ENCODE data around the gene LMO7. TPM values are rescaled to one million over a fixed set of nuclear protein-coding genes. Genes with fewer than 3 reads are reported as not detected.
A peak's percentile ranks its signal among the peaks of the same experiment; 100 is the strongest.
"Not testable (repeated sequence)": the region's sequence is repeated elsewhere in the genome, so short reads cannot be mapped to it uniquely, and the experiment has no call there.

LMO7 gene
- total RNA-seq, 1 experiment from 2014 or later: 105 TPM

DNA sequence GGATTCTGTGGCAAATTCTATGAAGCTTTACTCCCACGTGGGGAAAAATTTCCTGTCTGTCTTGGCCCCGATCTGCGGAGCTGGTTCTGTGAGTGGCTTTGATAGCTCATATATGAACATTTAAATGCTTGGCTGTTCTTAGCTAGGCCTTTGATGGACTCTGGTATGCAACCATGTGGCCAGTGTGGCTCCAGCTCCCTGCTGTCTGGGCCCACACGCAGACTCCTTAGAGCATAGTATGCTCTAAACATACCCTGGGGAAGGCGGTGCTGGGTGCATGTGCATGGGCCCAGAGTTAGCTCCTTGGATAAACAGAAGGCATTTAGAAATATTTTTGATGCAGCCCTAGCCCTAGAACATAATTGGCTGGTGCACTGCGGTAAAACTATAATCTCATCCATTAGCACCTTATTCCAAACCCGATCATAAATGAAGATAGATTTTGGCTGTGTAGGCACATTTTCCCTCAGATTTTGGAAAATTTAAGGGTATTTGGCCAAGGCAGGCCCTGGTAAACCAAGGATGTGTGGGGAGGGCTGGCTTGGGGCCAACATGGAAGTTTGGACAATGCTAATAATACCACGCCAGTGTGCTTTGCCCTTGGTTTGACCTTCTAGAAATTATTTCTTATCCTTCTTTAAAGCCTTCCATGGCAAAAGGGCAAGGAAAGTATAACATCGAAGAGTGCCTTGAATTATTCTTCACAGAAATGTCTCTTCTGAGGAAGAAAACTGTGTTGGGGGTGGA is 153.5 kb downstream of the LMO7 start:
- TF ChIP-seq, protein P1, sequence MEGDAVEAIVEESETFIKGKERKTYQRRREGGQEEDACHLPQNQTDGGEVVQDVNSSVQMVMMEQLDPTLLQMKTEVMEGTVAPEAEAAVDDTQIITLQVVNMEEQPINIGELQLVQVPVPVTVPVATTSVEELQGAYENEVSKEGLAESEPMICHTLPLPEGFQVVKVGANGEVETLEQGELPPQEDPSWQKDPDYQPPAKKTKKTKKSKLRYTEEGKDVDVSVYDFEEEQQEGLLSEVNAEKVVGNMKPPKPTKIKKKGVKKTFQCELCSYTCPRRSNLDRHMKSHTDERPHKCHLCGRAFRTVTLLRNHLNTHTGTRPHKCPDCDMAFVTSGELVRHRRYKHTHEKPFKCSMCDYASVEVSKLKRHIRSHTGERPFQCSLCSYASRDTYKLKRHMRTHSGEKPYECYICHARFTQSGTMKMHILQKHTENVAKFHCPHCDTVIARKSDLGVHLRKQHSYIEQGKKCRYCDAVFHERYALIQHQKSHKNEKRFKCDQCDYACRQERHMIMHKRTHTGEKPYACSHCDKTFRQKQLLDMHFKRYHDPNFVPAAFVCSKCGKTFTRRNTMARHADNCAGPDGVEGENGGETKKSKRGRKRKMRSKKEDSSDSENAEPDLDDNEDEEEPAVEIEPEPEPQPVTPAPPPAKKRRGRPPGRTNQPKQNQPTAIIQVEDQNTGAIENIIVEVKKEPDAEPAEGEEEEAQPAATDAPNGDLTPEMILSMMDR (IDR thresholded peaks at IDR 0.05; ENCODE audit: unreplicated experiment): no peak
- Mint-ChIP-seq H3K9me3 (ENCODE audit: low read depth, unreplicated experiment) (no peaks in the 10 kb centered on the region), H3K27me3 (ENCODE audit: unreplicated experiment) (no peaks in the 10 kb centered on the region), H3K4me3 (ENCODE audit: low read depth, unreplicated experiment) (no peak overlapping the region), H3K36me3 (ENCODE audit: insufficient read depth, unreplicated experiment) (peaks cover 12% of the 10 kb centered on the region), H3K27ac (ENCODE audit: unreplicated experiment) (no peak overlapping the region), H3K4me1 (ENCODE audit: low read depth, unreplicated experiment) (peaks cover 9% of the 10 kb centered on the region)
- intact Hi-C loops (cut with micrococcal nuclease; ENCODE audit: unreplicated experiment): loop anchor here (10.0 kb wide), 1 partner anchor 85 kb away; no protein-coding TSS in a partner anchor
- no peak for DNase-seq
- CTCF ChIA-PET: no interaction called here
- no TSS peak for BruUV-seq (replicated peaks)

DNA sequence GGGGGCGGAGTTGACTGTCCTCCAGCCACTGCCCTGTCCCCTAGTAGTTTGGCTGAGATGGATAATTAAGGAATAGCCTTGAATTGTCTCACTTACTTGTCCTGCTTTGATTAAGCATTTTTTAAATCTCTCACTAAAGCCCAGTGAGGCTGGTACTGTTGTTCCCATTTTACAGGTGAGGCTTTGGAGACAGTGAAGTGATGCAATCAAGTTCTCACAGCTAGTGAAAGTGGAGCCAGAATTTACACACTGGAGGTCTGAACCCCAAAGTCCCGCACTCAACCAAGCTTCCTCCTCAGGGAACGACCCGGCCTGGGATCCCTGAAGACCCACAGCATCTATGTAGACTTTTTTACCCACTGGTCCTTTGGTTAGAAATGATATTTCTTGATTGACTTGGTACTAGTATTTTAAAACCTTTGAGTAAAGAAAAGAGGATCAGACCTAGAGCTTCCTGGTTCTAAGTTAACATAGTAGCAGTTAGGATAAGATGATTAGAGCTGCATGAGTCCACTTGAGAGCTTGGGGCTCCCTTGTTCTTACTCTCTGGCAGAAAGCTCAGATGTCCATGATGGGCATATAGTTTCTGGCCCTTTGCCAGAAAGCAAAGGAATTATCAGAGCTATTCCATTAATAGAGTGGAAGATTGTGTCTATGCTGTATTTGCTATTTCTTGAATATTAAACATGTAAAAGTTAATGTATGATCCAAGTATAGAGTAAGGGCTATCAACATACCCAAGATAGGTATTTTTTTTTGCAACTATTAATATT is 154.3 kb downstream of the LMO7 start:
- Mint-ChIP-seq H3K36me3 (ENCODE audit: insufficient read depth, unreplicated experiment) (peaks cover 12% of the 10 kb centered on the region), H3K27ac (ENCODE audit: unreplicated experiment) (no peak overlapping the region), H3K4me3 (ENCODE audit: low read depth, unreplicated experiment) (no peak overlapping the region), H3K4me1 (ENCODE audit: low read depth, unreplicated experiment) (peaks cover 9% of the 10 kb centered on the region), H3K27me3 (ENCODE audit: unreplicated experiment) (no peaks in the 10 kb centered on the region), H3K9me3 (ENCODE audit: low read depth, unreplicated experiment) (no peaks in the 10 kb centered on the region)
- intact Hi-C loops (cut with micrococcal nuclease; ENCODE audit: unreplicated experiment): loop anchor here (10.0 kb wide), 1 partner anchor 86 kb away; no protein-coding TSS in a partner anchor
- no TSS peak for BruUV-seq (replicated peaks)
- TF ChIP-seq, protein P1 (IDR thresholded peaks at IDR 0.05; ENCODE audit: unreplicated experiment): no peak
- CTCF ChIA-PET: no interaction called here
- DNase-seq: no peak

DNA sequence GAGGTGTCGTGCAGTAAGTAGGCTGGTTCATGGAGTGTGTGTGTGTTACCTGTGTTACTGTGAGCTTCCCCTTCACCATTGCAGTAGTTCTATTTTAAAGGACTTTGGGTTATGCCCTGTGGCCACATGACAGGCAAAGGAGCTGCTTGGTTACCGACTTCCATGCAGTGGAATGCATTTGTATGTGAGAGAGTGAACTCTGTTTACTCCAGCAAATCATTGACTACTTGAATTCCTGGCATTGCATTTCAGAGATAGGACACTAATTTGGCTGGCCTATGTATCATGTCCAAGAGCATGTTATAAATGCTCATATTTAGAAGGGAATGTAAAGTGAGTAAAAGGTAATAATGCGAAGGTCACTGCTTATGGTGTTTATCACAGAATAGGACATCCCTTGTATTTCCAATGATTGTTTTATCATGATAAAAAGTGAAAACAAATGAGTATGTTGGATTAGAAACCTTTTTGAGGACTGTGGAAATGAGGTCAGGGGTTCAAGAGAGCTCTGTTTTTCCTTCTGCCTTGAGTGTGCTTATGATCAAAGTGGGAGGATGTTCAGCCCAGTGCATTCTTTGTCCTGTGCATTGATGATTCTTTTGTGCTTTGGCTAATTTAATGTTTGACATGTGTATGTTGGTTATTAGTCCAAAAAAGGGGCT is 156.5 kb downstream of the LMO7 start:
- BruUV-seq (replicated peaks): no TSS peak
- Mint-ChIP-seq H3K36me3 (ENCODE audit: insufficient read depth, unreplicated experiment) (peaks cover 10% of the 10 kb centered on the region), H3K9me3 (ENCODE audit: low read depth, unreplicated experiment) (no peaks in the 10 kb centered on the region), H3K4me1 (ENCODE audit: low read depth, unreplicated experiment) (peaks cover 9% of the 10 kb centered on the region), H3K27me3 (ENCODE audit: unreplicated experiment) (no peaks in the 10 kb centered on the region), H3K4me3 (ENCODE audit: low read depth, unreplicated experiment) (no peak overlapping the region), H3K27ac (ENCODE audit: unreplicated experiment) (no peak overlapping the region)
- peak; percentile 9 for DNase-seq
- TF ChIP-seq, protein P1 (IDR thresholded peaks at IDR 0.05; ENCODE audit: unreplicated experiment): no peak
- CTCF ChIA-PET: interaction anchor here (1.1 kb wide), 1 partner anchor 32 kb away, joined by 3 read pairs; no protein-coding TSS in a partner anchor
- intact Hi-C loops (cut with micrococcal nuclease; ENCODE audit: unreplicated experiment): loop anchor here (10.0 kb wide), 1 partner anchor 88 kb away; no protein-coding TSS in a partner anchor

DNA sequence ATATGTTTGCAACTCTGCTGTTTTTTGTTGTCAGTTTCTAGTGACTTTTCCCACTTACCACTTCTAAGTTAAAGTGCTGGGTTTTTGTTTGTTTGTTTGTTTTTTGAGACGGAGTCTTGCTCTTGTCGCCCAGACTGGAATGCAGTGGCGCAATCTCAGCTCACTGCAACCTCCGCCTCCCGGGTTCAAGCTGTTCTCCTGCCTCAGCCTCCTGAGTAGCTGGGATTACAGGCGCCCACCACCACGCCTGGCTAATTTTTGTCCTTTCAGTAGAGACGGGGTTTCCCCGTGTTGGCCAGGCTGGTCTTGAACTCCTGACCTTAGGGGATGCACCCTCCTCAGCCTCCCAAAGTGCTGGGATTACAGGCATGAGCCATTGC is 157.0 kb downstream of the LMO7 start:
- CTCF ChIA-PET; H3K27ac Mint-ChIP-seq (ENCODE audit: unreplicated experiment); H3K4me3 Mint-ChIP-seq (ENCODE audit: low read depth, unreplicated experiment); H3K4me1 Mint-ChIP-seq (ENCODE audit: low read depth, unreplicated experiment); H3K9me3 Mint-ChIP-seq (ENCODE audit: low read depth, unreplicated experiment); DNase-seq; H3K27me3 Mint-ChIP-seq (ENCODE audit: unreplicated experiment); BruUV-seq (replicated peaks): not testable (repeated sequence)
- H3K36me3 Mint-ChIP-seq (ENCODE audit: insufficient read depth, unreplicated experiment): peaks cover 15% of the 10 kb centered on the region
- intact Hi-C loops (cut with micrococcal nuclease; ENCODE audit: unreplicated experiment): loop anchor here (10.0 kb wide), 1 partner anchor 88 kb away; no protein-coding TSS in a partner anchor
